HepG2 (cell line): Measurements from ENCODE around the gene PSMB10. TPM values are rescaled to one million over a fixed set of nuclear protein-coding genes. Genes with fewer than 3 reads are reported as not detected.
A peak's percentile ranks its signal among the peaks of the same experiment; 100 is the strongest.

Source experiments
- CCAR2 ChIP-seq: fragments of 200-400 bp; formaldehyde crosslinking; optimal IDR thresholded peaks from 2 replicates; pipeline ENCODE3; 2018; ENCODE audit warnings: low read depth, mild to moderate bottlenecking, low read length, moderate library complexity
- CENPBD1 ChIP-seq: sonication (generic); formaldehyde crosslinking; IDR thresholded peaks from 2 replicates; pipeline ENCODE4 v1.8.0; 2022; ENCODE audit warnings: missing genetic modification reagents, low read depth, mild to moderate bottlenecking, borderline replicate concordance
- ISX ChIP-seq: sonication (generic); formaldehyde crosslinking; conservative IDR thresholded peaks from 2 replicates; pipeline ENCODE4 v1.5.0; 2020; ENCODE audit warnings: missing genetic modification reagents
- MAF1 ChIP-seq: sonication (generic); formaldehyde crosslinking; IDR thresholded peaks from 2 replicates; pipeline ENCODE4 v1.5.0; 2020; ENCODE audit warnings: missing genetic modification reagents, borderline replicate concordance
- NFAT5 ChIP-seq: sonication (generic); formaldehyde crosslinking; IDR thresholded peaks from 2 replicates; pipeline ENCODE4 v1.4.0; 2020; ENCODE audit warnings: missing genetic modification reagents
- NR0B2 ChIP-seq: sonication (generic); formaldehyde crosslinking; IDR thresholded peaks from 2 replicates; pipeline ENCODE4 v1.4.0; 2020; ENCODE audit warnings: mild to moderate bottlenecking, missing genetic modification reagents
- PHF8 ChIP-seq: sonication (generic); formaldehyde crosslinking; IDR thresholded peaks from 2 replicates; pipeline ENCODE4 v1.5.0; 2020; ENCODE audit warnings: missing genetic modification reagents
- POGZ ChIP-seq: sonication (generic); formaldehyde crosslinking; IDR thresholded peaks from 2 replicates; pipeline ENCODE4 v1.4.0; 2020; ENCODE audit warnings: mild to moderate bottlenecking, missing genetic modification reagents
- PRDM15 ChIP-seq: sonication (generic); formaldehyde crosslinking; IDR thresholded peaks from 2 replicates; pipeline ENCODE4 v1.4.0; 2020; ENCODE audit warnings: missing genetic modification reagents
- SRSF1 ChIP-seq: fragments of 200-400 bp; formaldehyde crosslinking; optimal IDR thresholded peaks from 2 replicates; pipeline ENCODE3; 2017; ENCODE audit warnings: mild to moderate bottlenecking, low read depth, low read length, moderate library complexity
- TEAD3 ChIP-seq: optimal IDR thresholded peaks from 2 replicates; pipeline ENCODE3; 2016; ENCODE audit warnings: borderline replicate concordance
- ZFP62 ChIP-seq: sonication (generic); formaldehyde crosslinking; IDR thresholded peaks from 2 replicates; pipeline ENCODE4 v1.4.0; 2020; ENCODE audit warnings: missing genetic modification reagents
- ZNF431 ChIP-seq: sonication (generic); formaldehyde crosslinking; IDR thresholded peaks from 2 replicates; pipeline ENCODE4 v1.9.0; 2022; ENCODE audit warnings: missing genetic modification reagents, low read depth, mild to moderate bottlenecking, borderline replicate concordance
- ZNF468 ChIP-seq: sonication (generic); formaldehyde crosslinking; IDR thresholded peaks from 2 replicates; pipeline ENCODE4 v1.8.0; 2022; ENCODE audit warnings: mild to moderate bottlenecking, moderate library complexity, missing genetic modification reagents
- polyA plus RNA-seq, 8 experiments: library from polyadenylated mRNA; depleted of rRNA in 3 of 8; stranded (reverse) in 7 of 8; unstranded in 1 of 8; fragments of >200 nt; fragmentation: Illumina TruSeq in 4 of 8; extraction: Trizol in 4 of 8; gene quantifications; 2 replicates each; pipeline versions ENCODE4 v1.2.1 to v1.2.3, GENCODE V29; 2011 to 2016; ENCODE audit warnings: low read depth in 4 of 8, missing spikeins in 1 of 8, mixed read lengths in 1 of 8; ENCODE audit not compliant: insufficient read depth in 1 of 8
- total RNA-seq, 5 experiments: library from RNA; depleted of rRNA; stranded (reverse); fragments of >200 nt; fragmentation: Illumina TruSeq; extraction: Trizol; gene quantifications; 2 replicates each; pipeline ENCODE4 v1.2.3, GENCODE V29; 2016; ENCODE audit warnings: low read depth in 1 of 5

PSMB10 gene
- total and polyA plus RNA-seq, 2 of the 13 experiments (the other 11 are each of a cell fraction or from before 2014, with no cell fraction given) = 12.7 to 65.9 TPM

GRCh38 chr16:67935402-67936123, 1.1 kb downstream of the PSMB10 start (continued):
- TF ChIP-seq ZNF468 (CRISPR knock-in tag) (no peak), NR0B2 (CRISPR knock-in tag) (peak; percentile 96), TEAD3 (CRISPR knock-in tag) (peak; percentile 14), ZNF431 (CRISPR knock-in tag) (peak; percentile 91), POGZ (peak; percentile 66), CCAR2 (no peak), ISX (CRISPR knock-in tag) (no peak; the same call in 1 of the 2 replicates), MAF1 (CRISPR knock-in tag) (peak; percentile 93; the same call in 1 of the 2 replicates), PHF8 (CRISPR knock-in tag) (peak; percentile 90), CENPBD1 (no peak; the same call in 1 of the 2 replicates), ZFP62 (CRISPR knock-in tag) (peak; percentile 83; the same call in 1 of the 2 replicates), PRDM15 (CRISPR knock-in tag) (peak; percentile 70; the same call in 1 of the 2 replicates), NFAT5 (0 out of 2 replicates have a peak, but pooled peaks have one; percentile 26), SRSF1 (peak; percentile 88)
